GM21515 (cell line): ENCODE measurements around the gene ANKRD44.
A peak's percentile ranks its signal among the peaks of the same experiment; 100 is the strongest.

Experiments used
- ATAC-seq: cut with Tn5 transposase; IDR thresholded peaks from one replicate; pipeline ENCODE4 v1.9.1; 2021; ENCODE audit not compliant: unreplicated experiment

ANKRD44 gene

DNA sequence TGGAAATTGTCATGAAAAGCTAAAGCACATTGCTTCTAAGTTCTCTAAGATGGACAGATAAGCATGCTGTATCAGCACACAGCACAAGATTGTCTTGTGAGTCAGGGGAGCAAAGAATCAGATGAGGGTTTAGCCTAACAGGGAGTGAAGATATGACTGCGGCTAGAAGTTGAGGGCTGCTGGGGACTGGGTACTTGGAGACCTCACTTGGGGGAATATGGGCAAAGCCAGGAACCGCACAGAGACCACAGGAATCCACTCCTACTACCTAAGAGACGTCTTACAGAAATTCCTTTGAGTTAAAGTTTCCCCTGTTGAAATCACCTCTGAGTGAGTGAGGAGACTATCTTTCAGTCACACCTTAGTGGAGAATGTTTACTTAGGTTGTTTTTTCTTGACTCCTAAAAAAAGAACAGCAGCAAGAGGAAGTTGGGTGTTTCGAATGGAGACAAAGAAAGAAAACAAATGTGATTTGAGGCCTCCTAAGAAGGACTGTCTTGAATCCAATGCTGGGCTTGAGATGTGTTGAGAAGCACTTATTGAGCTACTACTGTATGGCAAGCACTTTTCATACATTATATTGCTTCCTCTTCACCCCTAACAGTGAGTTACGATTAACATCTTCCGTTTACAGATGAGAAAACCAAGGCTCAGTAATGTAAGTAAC is 100.7 kb downstream of the ANKRD44 start:
- ATAC-seq = peak; percentile 33

DNA sequence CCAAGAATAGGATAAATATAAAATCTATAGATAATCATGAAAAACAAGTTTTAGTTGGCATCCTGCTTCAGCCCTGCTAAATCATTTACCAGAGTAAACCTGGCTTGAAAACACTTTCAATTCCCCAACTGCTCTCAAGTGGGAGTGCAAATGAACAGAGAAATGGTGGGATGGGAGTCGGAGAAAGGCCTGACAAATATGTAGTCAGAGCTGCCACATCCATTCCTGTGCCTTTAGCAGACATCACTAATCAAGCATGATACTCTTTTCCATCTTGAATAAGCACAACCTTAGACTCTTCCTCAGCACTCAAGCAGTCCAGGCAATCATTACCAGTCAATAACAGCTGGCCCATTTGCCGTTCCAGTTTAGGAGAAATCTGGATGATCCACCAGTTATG is 101.3 kb downstream of the ANKRD44 start:
- ATAC-seq = no peak

GRCh38 chr2:197208841-197209240 is 101.7 kb downstream of the ANKRD44 start:
- no peak for ATAC-seq

GRCh38 chr2:197208024-197208423 is 102.6 kb downstream of the ANKRD44 start:
- no peak for ATAC-seq

DNA sequence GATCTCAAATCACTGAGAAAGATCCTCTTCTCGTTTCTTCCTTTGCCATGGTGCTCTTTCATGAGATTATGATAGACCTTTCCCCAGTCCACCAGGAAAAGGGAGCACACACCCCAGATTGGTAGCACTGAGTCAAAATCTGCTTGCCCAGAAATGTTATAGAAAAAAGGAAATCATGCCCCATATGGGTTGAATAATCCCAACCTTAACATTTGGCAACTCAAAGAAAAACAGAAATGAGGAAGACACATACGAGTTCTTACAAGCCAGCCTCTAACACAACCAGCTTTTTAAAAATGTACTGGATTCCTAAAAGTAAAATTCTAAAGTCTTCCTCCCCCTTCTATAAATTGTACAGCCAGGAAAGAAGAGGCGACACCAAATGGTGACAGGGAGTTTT is 103.0 kb downstream of the ANKRD44 start:
- no peak for ATAC-seq

GRCh38 chr2:197207106-197207505 is 103.5 kb downstream of the ANKRD44 start:
- ATAC-seq = no peak

GRCh38 chr2:197205585-197206215 is 104.9 kb downstream of the ANKRD44 start:
- peak; percentile 65 for ATAC-seq

- ATAC-seq = no peak
Measured at GRCh38 chr2:197204519-197205250, 105.9 kb downstream of the ANKRD44 start.

GRCh38 chr2:197201874-197202273 is 108.7 kb downstream of the ANKRD44 start:
- no peak for ATAC-seq

- no peak for ATAC-seq
Measured at GRCh38 chr2:197200762-197201058, 109.9 kb downstream of the ANKRD44 start.

DNA sequence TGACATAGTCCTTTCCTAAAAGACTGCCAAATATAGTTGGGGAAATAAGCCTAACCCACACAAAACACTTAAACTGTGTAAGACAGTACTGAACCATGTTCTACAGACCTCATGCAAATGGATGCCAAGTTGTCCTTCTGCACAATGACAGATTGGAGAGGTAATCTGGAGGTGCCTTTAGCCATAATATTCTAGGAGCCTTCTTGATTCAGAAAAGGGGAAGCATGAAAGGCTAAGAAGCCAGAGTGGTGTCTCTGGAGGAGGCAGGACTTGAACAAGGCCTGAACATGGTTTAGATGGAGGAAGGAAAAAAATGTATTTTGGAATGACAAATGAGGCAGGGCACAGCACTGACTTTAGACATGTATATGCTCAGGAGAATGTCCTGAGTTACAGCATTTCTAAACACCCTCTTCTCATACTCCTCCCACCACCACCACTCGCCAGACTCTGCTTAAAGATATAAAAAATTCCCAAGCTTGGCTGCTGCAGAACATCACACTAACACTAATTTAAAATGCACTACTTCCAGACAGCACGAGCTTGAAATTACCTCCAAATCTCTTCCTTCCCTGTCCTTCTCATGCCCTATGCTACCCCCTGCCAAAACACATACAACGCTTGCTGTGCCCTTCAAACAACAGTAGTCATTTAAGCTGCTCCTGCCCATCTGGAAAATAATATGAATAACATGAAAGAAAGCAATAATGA is 110.4 kb downstream of the ANKRD44 start:
- ATAC-seq = no peak

- ATAC-seq = peak; percentile 98
Measured at GRCh38 chr2:197198890-197199289, 111.7 kb downstream of the ANKRD44 start.

- no peak for ATAC-seq
Measured at GRCh38 chr2:197197895-197198311, 112.7 kb downstream of the ANKRD44 start.

DNA sequence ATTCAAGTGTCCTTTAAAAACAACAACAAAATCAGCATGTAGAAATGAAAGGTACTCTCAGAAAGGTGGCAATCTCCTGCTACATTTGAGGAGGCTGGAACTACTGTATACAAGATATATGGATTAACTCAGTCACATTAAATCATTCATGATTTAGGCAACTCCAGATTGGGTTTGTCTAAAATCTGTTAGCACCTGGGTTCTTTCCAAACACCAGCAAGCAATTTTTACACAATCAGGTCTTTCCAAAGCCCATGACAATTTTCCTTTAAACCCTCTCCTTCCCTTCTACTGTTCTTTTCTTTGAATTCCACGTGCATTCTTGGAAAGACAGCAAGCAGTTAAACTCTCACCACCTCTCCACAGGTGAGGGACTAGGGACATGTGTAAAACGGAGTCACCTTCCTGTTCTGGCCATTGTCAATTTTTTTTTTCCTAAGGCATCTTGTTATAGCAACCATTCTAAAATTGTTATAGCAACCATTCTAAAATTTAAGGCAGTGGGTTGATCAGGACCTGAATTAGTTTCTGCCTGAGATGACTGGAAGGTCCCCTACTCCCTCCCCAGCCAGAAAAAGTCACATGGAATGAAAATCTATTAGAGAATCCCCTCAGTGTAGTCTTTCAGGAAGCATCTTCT is 113.9 kb downstream of the ANKRD44 start:
- no peak for ATAC-seq

- no peak for ATAC-seq
Measured at GRCh38 chr2:197195518-197195917, 115.1 kb downstream of the ANKRD44 start.

GRCh38 chr2:197191940-197192322 is 118.6 kb downstream of the ANKRD44 start:
- peak; percentile 69 for ATAC-seq

DNA sequence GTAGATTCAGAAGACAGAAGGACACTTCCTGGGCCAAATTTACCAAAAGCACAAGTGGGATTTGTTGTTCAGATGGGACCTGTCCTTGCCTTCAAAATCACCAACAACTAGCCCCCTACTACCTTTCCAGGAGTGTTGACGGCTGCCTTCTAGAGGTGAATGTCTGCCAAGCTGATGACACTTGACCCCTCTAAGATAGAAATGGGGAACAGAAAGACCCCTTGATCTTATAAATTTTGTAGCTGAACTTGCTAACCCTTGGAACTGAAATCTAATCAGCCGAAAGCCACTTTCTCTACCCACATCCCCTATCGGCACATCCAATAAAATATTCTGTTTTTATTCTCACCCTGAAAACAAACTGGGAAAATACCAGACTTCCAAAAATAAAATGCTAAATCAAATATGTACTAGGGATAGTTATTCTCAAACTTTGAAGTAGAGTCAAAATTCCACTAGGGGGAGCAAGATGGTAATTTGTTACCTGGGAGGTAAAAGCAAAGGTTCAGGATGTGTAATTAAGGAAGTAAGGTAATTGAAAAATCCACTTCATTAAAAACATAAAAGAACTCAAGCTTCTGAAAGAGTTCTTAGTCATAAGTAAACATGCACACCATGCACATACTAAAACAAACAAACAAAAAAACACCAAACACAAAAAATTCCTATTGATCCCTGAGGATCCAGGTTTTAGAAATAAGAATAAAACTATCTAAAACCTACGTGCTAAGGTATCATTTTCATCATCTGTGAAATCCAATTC is 119.2 kb downstream of the ANKRD44 start:
- ATAC-seq = peak; percentile 40

- ATAC-seq = no peak
Measured at GRCh38 chr2:197190100-197190432, 120.5 kb downstream of the ANKRD44 start.

- ATAC-seq = no peak
Measured at GRCh38 chr2:197189426-197190099, 121.0 kb downstream of the ANKRD44 start.

DNA sequence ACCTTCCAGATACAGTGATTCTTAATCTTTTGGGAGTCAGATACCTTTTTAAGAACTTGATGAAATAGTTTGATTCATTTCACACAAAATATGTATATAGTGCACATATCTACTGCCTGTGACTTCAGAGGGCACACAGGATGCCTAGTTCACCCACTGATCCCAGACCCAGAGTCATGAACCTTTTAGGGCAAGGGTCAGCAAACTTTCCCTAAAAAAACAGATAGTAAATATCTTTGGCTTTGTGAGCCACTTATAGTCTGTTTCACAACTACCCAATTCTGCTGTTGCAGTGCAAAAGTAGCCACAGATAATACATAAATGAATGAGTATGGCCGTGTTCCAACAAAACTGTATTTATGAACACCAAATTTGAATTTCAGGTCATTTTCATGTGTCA is 124.9 kb downstream of the ANKRD44 start:
- no peak for ATAC-seq
